GM23338 (cell line): ENCODE measurements around the gene SH3TC2.

Experiments used
- CTCF ChIP-seq, 2 experiments: fragments of 200-600 bp in 1 of 2; sonication (generic) in 1 of 2; conservative IDR thresholded peaks; 2 replicates each; pipeline versions ENCODE4 v1.5.1 to v1.6.1; 2016 to 2017; ENCODE audit warnings: antibody characterized with exemption in 2 of 2, low read depth in 2 of 2, mild to moderate bottlenecking in 2 of 2, moderate library complexity in 1 of 2
- EZH2 ChIP-seq: fragments of 200-600 bp; sonication (generic); IDR thresholded peaks from one replicate; pipeline ENCODE4 v1.8.0; 2017; ENCODE audit warnings: antibody characterized with exemption, mild to moderate bottlenecking, low read depth; ENCODE audit not compliant: unreplicated experiment

GRCh38 chr5:148999741-149000140 is 63.1 kb downstream of the SH3TC2 start:
- TF ChIP-seq EZH2 = no peak
- TF ChIP-seq CTCF (conservative IDR thresholded peaks at IDR 0.05; ENCODE audit: low read depth in 2 of 2) = no peak
